ENCODE results near the gene PRICKLE3.

The PRICKLE3 gene

DNA sequence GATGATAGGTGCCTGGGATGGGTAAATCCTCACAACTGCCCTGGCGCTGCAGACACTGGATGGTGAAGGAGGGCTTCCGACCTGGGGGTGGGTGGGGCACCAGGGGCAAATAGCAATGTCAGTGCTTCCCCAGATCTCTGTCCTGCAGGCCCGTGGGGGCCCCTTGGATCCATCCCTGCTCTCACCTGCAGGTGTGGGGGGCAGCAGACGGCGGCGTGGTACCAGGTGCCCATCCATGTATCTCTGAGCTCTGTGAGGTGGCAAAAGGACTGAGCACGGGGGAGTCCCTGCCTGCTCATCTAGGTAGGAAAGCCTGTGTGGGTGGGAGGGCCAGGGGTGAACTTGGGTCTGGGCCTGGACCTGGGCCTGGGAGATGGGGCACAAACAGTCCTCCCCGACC, 20.4 kb upstream of the PRICKLE3 start:
- DNase-seq (ENCODE audit: low read depth) = no peak

DNA sequence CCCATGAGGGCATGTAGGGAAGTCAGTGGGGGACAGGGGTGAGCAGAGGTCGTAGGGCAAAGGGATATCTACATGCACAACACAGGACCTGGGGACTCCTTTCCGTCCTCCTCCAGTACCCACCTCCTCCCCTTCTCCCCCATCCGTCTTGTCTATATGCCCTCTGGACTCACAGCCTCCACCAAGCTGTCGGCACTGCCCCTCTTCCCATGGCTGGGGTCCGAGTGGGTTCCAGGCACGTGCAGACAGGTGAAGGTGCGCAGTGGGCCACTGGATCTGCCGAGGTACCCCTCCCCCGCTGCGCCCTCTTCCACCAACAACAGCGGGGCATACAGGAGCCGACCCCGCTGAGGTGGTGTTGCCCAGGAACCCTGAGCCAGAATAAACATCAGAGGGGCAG, 19.3 kb upstream of the PRICKLE3 start:
- DNase-seq (ENCODE audit: low read depth) = no peak

DNA sequence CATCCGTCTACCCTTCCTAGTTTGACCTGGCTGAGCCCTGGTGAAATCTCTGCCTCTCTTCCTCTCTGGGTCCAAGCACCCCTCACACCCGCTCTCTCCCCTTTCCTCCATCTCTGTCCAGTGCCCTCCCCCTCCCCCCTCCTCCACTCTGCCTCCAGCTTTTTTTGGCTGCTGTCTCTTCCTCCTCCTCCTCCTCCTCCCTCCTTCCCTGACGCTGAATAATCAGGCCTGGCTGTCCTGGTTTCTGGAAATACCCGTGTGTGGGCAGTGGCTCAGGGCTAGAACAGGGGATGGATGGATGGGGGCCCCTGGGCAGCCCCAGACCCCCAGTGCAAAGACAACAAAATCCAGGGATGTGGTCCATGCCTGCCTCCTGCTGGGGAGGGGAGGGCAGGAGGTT, 18.5 kb upstream of the PRICKLE3 start:
- no peak for DNase-seq (ENCODE audit: low read depth)

DNA sequence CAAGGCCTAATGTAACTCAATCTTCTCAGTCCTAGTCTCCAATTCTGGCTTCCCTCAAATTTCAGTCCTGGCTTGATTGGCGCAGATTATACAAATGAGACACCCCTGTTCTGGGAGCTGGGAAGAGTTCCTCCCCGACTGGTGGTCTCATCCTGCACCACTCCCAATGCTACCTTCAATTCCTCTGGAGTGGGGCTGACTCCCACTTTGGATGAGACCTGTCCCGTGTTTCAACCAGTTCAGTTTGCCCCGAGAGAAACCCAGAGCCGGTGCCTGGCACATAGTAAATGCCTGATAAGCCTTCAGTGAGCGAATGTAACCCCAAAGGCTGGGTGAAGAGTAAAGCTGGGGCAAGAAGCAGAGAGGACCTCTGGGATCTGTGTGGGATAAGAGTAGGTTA, 17.8 kb upstream of the PRICKLE3 start:
- no peak for DNase-seq (ENCODE audit: low read depth)

DNA sequence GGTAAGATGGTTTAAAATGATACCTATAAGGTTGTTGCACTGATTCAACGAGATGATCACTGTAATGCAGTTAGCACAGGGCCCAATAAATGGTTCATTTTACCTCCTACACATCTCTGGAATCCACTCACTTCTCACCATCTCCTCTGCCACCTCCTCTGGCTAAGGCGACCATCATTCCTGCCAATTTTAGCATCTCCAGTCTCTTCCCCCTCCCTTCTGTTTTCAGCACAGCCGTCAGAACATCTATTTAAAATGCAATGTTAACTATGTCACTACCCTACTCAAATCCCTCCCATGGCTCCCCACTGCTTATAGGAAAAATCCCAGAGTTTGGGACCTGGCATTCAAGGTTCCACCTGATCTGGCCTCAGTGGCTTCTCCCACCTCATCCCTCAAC, 17.4 kb upstream of the PRICKLE3 start:
- DNase-seq (ENCODE audit: low read depth) = no peak

DNA sequence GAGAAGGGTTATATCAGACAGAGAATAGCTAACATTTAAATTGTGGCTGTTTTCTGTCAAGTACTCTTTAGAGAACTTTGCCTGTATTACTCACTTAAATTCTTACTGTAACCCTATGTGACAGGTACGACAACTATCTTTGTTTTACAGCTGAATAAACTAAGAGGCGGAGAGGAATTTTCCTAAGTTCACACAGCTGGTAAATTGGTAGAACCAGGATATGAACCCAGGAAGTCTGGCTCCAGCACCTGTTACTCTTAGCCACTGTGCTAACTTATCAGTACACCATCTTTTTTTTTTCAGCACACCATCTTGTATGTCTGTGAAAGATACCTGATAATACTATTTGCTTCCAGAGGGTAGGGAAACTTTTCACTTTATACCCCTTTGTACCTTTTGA, 15.8 kb upstream of the PRICKLE3 start:
- no peak for DNase-seq (ENCODE audit: low read depth)

DNA sequence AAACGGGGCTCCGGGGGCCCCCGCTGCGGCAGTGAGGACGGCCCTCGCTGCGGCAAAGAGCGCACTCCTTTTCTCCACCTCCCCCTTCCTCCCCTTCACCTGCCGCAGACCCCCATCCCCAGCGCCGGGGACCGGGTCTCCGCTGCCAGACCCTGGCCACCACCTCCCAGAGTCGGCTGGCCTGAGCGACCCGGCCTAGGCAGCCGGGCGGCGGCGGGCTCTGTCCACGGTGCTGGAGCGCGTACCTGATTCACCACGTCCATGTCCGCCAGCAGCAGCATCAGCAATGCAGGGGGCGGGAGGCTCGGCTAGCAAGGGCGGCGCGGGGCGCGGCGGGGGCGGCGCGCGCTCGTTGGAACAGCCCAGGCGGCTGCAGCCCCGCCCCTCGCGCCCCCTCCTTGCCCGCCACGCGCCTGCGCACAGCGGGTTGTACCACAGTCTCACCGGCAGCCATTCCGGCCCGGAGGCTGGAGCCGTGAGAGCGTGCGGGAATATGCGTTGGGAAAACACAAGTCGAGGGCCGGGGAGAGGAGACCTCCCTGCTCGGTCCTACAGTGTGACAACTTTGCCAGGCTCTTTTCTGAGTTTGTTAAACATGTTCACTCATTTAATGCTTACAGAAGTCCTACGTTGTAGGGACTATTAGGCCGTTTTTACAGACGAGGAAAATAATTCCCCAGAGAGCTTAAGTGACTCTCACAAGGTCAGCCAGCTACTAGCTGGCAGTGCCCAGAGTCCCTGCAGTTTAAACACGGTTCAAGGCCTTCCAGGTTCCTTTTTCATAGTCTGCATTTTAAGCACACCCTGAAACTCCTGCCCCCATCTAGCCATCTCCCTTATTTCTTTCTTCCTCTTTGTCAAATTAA, 14.0 kb upstream of the PRICKLE3 start, which contains the start of gene SYP:
TSS of gene SYP (minus strand) at position 288 of the 866 bp plus-strand sequence. CDS start at position 281, 7 bp downstream.
- DNase-seq (ENCODE audit: low read depth) = no peak

DNA sequence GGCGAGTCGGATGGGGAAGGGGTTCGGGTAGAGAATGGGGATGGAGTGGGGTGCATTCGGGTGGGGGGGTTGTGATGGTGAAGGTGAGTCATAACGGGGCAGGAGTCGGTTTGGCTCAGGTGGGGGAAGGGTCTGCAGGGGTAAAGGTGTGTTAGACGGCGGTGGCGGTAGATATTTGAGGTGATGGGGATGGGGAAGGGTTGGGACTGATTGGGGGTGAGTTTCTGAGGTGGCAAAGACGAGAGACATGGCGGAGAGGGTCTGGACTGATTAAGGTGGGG, 13.1 kb upstream of the PRICKLE3 start:
- DNase-seq (ENCODE audit: low read depth) = no peak

DNA sequence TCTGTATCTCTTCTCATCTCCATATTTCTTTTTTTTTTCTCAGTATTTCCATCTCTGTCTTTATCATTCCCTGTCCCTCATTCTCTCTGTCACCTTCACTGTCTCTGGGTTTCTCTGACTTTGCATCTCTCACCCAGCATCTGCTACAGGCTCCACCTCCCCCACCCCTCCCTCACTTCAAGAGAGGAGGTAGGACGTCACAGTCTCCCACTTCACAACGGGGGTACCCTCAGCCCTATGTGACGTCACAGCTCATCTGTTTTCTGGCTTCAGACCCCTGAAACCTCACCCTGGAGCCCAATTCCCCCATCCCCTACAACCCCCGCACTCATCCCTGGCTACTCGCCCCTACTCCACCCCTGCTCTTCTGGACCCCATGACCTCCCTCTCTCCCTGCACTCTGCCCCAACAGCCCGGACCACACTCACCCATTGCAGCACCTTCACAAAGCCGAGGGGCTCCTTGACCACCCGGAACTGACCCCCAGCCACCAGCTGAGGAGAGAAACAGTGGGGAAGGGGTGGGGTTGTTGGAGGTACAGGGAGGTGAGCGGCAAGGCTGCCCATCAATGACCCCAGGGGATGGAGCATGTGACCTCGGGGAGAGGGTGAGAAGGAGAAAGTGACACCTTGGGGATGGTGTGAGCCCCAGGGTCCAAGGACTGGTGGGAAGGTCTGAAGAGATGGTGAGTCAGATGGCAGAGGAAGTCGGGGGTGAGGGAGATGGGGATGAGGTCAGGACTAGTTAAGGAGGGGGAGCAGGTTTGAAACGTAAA, 12.6 kb upstream of the PRICKLE3 start:
- DNase-seq (ENCODE audit: low read depth) = no peak

DNA sequence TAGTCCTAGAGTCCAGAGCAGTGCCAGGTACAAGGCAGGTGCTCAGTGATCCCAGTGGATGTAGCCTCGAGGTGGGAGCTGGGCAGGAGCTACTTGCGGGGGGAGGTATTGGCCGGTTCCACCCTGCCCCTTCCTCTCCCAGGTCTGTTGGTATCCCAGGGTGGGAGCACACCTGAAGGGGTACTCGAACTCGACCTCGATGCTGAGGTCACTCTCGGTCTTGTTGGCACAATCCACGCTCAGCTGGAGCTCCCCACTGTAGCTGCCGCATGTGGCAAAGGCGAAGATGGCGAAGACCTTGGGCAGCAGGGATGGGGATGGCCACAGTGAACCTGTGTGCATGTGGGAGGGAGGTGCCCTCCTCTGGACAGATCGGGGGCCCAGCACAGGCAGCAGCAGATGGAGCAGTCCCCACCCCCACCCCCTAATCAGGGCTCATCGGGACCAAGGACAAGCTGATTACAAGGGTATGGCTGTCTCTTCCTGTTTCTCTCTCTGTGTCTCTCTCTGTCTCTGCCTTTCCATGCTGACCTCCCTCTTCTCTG, 11.4 kb upstream of the PRICKLE3 start:
- DNase-seq (ENCODE audit: low read depth) = no peak

DNA sequence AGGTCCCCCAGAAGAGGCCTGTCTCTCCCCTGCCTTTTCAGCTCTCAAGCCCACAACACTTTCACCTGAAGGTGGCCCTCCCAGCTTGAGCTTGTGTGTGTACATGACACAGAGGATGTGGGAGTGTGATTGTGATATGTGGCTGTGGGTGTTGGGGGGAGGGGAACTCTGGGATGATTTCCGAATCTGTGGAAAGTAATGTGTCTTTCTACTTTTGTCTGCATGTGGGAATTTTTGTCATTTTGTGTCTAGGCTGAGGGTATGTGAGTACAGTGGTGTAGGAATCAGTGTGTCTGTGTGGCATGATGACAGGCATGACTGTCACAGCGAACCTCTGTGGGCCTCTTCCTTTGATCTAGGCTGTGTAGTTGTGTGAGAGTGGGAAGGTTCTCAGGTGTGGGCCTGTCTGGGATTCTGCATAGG, 7.4 kb upstream of the PRICKLE3 start:
- no peak for DNase-seq (ENCODE audit: low read depth)

DNA sequence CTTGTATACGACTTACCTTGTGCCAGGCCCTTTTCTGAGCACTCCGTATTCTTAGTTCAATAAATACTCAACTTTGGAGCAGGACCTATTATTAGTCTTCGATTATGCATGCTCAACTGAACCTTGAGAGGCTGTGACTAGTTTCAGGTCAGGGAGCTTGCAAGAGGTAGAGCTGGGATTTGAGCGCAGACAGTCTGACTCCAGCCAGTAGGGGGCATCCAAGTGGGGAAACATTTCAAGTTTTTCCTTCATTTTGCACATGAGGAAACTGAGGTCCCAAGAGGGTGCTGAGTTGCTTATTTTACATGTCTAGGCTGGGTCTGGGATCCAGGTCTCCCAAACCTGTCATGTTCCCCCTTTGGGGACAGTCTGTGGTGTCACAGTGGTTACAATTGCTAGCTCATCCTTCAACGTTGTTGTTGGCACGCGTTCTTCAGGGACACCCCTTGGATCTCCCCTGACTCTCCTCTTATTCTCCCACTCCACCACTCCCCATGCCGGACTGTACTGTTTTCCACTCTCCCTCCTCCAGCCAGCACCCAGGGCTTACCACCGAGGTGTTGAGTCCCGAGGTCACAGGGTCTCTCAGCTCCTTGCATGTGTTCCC, 6.7 kb upstream of the PRICKLE3 start:
- DNase-seq (ENCODE audit: low read depth) = no peak

DNA sequence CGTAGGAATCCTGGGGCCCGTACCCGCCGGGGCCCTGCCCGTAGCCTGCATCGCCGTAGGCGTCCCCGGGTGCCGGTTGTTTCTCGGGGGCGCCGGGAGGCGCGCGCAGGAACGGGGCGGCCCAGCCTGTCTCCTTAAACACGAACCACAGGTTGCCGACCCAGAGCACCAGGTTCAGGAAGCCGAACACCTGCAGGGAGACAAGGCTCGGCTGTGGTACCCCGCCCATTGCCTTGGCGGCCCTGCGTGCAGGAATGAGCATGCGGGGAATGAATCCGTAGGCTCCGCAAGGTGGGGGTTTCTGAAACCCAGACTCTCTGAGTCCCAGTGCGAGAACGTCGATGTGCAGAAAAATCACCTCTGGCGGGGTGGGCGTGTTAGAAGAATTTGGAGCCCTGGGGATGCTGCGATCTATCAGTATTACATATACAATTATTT, 5.4 kb upstream of the PRICKLE3 start:
- DNase-seq (ENCODE audit: low read depth) = no peak

DNA sequence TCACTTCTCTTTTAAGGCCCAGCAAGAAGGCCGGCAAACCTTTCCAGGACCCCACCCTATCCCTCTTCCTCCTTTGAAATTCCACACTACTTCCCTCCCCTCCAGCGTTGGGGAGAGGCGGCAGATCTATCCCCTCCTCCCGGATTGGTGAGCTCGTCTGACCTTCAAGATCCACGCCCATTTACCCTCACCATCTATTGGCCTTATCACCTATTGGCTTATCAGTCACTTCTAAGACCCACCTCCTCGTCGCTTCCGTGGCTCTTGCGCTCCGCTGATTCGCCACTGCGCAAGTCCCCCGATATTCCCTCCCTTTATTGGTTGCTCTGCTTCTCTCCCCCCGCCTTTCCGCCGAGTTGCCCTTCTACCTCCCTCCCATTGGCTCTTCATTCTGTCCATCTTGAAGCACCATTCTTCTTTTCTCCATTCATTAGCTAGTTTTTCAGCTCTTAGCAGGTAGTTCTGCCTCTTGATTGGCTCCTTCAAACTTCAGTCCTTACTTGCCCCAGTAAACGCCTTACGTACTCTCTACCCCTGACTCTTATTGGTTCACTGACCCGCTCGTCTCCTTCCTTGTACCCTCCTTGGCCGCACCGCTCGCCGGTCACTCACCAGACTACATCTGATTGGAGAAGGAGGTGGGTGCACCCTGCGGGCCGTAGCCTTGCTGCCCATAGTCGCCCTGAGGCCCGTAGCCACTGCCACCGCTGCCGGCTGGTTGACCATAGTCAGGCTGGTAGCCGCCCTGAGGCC, 4.8 kb upstream of the PRICKLE3 start:
- peak; percentile 100 for DNase-seq (ENCODE audit: low read depth)

DNA sequence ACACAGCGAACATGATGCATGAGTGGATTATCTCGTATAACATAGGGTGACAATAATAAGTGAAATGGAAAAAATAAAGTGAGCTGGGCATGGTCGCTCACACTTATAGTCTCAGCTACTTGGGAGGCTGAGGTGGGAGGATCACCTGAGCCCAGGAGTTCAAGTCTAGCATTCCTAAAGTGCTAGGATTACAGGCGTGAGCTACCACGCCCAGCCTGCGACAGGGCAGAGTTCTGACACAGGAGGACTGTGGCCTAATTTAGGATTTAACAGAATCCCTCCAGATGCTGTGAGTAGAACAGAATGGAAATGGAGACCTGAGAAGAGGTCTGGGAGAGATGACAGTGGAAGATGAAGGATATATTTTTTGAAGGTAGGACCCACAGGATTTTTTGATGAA, 3.4 kb upstream of the PRICKLE3 start:
- no peak for DNase-seq (ENCODE audit: low read depth)

DNA sequence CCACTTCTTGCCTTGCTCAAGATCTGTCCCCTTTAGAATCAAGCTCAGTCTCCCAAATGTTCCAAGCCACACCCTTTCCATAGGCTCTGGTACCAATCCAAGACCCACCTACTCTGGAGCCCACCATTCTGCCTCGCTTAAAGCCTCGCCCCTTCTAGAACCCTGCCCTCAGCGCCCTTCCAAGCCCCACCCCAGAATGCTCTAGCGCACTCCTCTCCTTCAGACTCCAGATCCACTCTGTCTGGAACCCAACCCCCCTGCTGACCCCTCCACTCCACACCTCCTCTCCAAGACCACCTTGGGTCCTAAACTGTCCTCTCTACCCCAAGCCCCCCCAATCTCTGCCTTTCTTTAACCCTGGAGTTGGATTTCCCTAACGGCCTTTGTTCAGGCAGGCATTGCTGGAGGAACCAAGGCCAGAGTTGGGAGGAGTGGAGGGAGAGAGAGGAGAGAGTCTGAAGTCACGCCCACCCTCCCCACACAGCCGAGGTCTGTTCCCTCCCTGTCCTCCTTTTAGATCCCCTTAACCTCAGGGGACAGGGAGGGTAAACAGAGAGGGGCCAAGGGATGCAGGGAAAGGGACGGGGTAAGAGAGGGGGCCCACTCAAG, 2.4 kb upstream of the PRICKLE3 start:
- no peak for DNase-seq (ENCODE audit: low read depth)

DNA sequence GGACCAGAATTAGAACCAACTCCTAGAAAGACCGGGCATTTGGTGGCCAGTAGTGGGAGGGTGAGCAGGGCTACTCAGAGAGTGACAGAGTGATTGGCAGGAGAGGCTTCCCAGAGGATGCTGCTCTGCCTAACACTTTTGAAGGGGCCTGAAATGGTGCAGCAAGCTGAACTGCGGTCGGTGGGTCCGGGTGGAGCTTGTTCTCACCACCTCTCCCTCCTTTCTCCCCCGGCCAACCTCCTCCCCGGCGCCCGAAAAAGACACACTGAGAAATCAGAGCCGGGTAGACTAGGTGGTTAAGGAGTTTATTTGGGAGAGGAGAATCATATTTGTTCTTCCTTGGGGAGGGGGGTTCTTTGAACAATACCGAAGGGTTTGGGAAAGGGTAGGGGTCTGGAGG, 1.4 kb upstream of the PRICKLE3 start:
- no peak for DNase-seq (ENCODE audit: low read depth)

DNA sequence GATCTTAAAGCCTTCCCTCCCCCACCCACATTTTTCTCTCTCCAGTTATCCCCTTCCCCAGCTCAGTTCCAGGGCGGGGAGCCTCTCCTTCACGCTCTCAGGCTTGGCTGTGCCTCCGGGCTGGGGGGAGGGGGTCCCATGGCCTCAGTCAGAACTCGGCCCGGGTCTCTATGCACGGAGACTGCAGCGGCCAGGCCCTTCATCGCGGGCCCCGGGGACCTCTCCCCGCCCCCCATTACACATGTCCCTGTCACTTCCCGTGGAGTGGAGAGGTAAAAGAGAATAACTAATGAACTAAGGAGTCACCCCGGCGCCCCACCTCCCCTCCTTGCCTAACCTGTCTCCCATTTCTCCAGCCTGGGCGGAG, 838 bp upstream of the PRICKLE3 start:
- no peak for DNase-seq (ENCODE audit: low read depth)

DNA sequence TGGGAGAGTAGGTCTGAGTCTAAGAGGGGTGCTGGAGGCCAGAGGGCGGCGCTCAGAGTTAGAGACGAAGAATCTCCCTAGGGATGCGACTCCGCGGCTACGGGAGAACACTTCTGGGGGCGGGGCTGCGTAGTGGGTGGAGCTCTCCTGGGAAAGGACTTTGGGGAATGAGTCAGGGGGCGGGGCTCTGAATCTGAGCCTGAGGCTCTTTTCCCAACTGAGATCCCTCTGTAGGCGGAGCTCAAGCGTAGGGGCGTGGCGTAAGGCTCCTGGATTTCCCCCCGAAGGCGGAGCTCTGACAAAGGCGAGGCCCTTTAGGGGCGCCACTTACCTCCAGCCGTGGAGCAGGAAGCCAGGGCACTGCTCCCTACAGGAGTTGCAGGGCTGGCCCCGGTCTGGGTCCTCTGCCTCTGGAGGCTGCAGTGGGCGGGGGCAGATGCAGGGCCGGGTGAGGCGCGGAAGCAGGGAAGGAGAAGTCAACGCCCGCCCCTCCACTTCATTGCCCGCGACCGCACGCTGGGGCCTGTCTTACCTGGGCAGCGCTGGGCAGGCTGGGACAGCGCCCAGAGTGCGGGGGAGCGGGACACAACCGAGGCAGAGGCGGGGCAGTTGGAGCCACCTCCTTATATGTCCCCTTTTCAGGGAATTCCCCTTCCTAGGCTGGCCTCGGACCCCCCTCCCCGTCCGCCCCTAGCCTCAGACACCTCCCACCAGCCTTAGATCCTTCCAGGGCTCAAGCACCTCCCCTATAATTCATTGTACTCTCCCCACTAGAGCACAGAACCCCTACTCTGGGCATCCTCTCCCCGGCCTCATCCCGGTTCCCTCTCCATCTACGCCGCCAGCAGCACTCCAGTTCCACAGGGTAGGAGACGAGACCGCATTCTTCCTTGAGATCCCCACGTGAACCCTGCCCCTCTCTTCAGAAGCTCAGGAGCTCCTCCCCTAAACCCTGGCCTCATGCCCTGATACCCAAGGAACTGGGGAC, 1.6 kb downstream of the PRICKLE3 start:
- peak; percentile 43 for DNase-seq (ENCODE audit: low read depth)

DNA sequence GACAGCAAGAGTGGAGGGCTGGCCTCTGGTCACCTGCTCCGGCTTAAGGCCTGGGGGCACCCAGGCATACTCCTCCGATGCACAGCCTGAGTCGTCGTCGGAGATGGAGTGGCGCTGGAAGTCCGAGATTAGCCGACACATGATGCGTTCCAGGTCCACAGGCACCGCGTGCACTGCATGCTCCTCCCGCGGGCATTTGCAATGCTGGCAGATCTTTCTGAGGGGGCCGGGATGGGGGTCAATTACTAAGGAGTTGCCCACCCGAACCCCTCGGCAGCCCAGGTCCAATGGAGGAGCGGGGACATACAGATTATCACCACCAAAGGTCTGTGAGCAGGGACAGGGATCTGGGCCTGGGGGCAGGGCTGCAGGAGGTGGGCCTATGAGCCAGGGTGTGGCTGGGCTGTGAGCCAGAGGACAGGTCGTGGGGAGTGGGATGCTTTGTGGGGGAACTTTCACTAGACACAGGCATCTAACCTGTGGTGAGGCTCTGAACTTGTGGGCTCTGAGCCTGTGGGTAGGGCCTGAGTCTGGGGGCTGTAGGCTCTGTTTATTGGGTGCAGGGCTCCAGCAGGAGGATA, 2.4 kb downstream of the PRICKLE3 start:
- DNase-seq (ENCODE audit: low read depth) = no peak
